Measurements from ENCODE around the gene STIM1.

DNA sequence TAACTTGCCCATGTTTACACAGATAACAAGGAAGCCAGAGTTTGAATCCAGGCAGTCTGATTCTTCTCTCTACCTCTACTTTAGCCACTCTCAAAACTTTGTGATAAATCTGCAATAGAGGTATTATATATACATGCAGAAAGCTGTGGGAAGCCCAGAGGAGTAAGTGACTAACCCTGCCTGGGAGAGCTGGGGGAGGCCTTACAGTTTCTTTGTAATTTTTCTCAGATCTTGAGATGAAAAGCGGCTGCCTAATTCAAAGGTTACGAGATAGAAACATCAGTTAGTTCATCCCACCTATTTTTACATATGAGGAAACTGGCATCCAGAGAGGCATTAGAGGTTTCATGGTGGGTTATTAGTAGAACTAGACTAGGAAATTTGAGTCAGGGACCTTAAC, 4.9 kb downstream of the STIM1 start:
- TF ChIP-seq, protein P1, sequence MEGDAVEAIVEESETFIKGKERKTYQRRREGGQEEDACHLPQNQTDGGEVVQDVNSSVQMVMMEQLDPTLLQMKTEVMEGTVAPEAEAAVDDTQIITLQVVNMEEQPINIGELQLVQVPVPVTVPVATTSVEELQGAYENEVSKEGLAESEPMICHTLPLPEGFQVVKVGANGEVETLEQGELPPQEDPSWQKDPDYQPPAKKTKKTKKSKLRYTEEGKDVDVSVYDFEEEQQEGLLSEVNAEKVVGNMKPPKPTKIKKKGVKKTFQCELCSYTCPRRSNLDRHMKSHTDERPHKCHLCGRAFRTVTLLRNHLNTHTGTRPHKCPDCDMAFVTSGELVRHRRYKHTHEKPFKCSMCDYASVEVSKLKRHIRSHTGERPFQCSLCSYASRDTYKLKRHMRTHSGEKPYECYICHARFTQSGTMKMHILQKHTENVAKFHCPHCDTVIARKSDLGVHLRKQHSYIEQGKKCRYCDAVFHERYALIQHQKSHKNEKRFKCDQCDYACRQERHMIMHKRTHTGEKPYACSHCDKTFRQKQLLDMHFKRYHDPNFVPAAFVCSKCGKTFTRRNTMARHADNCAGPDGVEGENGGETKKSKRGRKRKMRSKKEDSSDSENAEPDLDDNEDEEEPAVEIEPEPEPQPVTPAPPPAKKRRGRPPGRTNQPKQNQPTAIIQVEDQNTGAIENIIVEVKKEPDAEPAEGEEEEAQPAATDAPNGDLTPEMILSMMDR (IDR thresholded peaks at IDR 0.05 in 2 of 3, conservative IDR thresholded peaks at IDR 0.05 in 1 of 3; ENCODE audit: control insufficient read depth in 2 of 3, extremely low read depth in 1 of 3, insufficient read depth in 1 of 3, low read depth in 3 of 3, low read length in 3 of 3) = no peak
- TF ChIP-seq SMAD1 (IDR thresholded peaks at IDR 0.05; ENCODE audit: low read depth, partially characterized antibody) = no peak
- no peak for TF ChIP-seq SP1 (IDR thresholded peaks at IDR 0.05; ENCODE audit: low read depth, low read length)
- TF ChIP-seq JUND (IDR thresholded peaks at IDR 0.05; ENCODE audit: low read depth, low read length) = no peak
- TF ChIP-seq POLR2A (IDR thresholded peaks at IDR 0.05; ENCODE audit: low read depth, low read length) = no peak

Data from GM12878 (cell line).